ENCODE data around the gene CLIC5. TPM values are rescaled to one million over a fixed set of nuclear protein-coding genes. Genes with fewer than 3 reads are reported as not detected.

Gene CLIC5
- total RNA-seq, 1 experiment from 2014 or later, result 0.05 TPM

DNA sequence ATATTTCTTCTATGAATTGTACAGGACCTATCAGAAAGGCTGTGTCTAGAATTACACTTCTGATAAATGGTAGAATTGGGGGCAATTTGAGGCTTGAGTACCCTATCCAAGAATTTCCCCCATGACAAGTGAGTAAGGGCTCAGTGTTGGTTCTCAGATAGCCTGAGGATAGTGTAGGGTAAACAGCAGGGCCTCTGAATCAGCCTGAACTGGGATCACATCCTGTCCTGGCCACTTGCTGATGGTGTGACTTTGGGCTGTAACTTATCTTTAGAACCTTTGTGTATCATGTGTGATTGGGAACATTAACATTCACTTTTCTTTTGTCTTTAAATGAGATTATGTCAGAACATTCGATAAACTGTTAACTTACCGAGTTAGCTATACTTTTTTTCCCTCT, 151.0 kb downstream of the CLIC5 start:
- POLR2A ChIA-PET, result no interaction called here
- CTCF ChIA-PET, result no interaction called here
- TF ChIP-seq, protein P1, sequence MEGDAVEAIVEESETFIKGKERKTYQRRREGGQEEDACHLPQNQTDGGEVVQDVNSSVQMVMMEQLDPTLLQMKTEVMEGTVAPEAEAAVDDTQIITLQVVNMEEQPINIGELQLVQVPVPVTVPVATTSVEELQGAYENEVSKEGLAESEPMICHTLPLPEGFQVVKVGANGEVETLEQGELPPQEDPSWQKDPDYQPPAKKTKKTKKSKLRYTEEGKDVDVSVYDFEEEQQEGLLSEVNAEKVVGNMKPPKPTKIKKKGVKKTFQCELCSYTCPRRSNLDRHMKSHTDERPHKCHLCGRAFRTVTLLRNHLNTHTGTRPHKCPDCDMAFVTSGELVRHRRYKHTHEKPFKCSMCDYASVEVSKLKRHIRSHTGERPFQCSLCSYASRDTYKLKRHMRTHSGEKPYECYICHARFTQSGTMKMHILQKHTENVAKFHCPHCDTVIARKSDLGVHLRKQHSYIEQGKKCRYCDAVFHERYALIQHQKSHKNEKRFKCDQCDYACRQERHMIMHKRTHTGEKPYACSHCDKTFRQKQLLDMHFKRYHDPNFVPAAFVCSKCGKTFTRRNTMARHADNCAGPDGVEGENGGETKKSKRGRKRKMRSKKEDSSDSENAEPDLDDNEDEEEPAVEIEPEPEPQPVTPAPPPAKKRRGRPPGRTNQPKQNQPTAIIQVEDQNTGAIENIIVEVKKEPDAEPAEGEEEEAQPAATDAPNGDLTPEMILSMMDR (IDR thresholded peaks at IDR 0.05), result no peak
- TF ChIP-seq, protein P2, sequence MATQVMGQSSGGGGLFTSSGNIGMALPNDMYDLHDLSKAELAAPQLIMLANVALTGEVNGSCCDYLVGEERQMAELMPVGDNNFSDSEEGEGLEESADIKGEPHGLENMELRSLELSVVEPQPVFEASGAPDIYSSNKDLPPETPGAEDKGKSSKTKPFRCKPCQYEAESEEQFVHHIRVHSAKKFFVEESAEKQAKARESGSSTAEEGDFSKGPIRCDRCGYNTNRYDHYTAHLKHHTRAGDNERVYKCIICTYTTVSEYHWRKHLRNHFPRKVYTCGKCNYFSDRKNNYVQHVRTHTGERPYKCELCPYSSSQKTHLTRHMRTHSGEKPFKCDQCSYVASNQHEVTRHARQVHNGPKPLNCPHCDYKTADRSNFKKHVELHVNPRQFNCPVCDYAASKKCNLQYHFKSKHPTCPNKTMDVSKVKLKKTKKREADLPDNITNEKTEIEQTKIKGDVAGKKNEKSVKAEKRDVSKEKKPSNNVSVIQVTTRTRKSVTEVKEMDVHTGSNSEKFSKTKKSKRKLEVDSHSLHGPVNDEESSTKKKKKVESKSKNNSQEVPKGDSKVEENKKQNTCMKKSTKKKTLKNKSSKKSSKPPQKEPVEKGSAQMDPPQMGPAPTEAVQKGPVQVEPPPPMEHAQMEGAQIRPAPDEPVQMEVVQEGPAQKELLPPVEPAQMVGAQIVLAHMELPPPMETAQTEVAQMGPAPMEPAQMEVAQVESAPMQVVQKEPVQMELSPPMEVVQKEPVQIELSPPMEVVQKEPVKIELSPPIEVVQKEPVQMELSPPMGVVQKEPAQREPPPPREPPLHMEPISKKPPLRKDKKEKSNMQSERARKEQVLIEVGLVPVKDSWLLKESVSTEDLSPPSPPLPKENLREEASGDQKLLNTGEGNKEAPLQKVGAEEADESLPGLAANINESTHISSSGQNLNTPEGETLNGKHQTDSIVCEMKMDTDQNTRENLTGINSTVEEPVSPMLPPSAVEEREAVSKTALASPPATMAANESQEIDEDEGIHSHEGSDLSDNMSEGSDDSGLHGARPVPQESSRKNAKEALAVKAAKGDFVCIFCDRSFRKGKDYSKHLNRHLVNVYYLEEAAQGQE (IDR thresholded peaks at IDR 0.05; ENCODE audit: insufficient read depth in 1 of 2, low read depth in 2 of 2, low read length in 1 of 2), result no peak
- TF ChIP-seq TCF7L2 (IDR thresholded peaks at IDR 0.05; ENCODE audit: low read depth, low read length), result no peak
- TF ChIP-seq POLR2AphosphoS5 (IDR thresholded peaks at IDR 0.05; ENCODE audit: low read depth, low read length), result no peak
- no peak for TF ChIP-seq SIN3A (IDR thresholded peaks at IDR 0.05; ENCODE audit: borderline replicate concordance, insufficient read depth, low read depth, low read length)
- ATAC-seq (no peak), DNase-seq (ENCODE audit: low read depth, low spot score) (no peak)
- H3K4me3 ChIP-seq (ENCODE audit: low read depth in 2 of 2, low read length in 2 of 2), result no peak overlapping the region
- H3K9me3 ChIP-seq (ENCODE audit: control insufficient read depth, insufficient read depth, low read depth, low read length), result no peaks in the 10 kb centered on the region
- in situ Hi-C loops (cut with HindIII; ENCODE audit: low pct_unique_long_range_greater_than_20kb, low sequenced_read_pairs) (no loop called here), intact Hi-C loops (cut with micrococcal nuclease; ENCODE audit: unreplicated experiment) (no loop called here)
- H3K27ac ChIP-seq (ENCODE audit: low read length), result no peak overlapping the region
- BruUV-seq (replicated peaks), result no TSS peak
- peaks cover 3% of the 10 kb centered on the region for H3K27me3 ChIP-seq (ENCODE audit: control insufficient read depth, insufficient read depth, low read length)
- H3K4me1 ChIP-seq (ENCODE audit: control insufficient read depth, insufficient read depth, low read length), result no peaks in the 10 kb centered on the region
- H3K36me3 ChIP-seq (ENCODE audit: control insufficient read depth, insufficient read depth, low read length), result no peaks in the 10 kb centered on the region

DNA sequence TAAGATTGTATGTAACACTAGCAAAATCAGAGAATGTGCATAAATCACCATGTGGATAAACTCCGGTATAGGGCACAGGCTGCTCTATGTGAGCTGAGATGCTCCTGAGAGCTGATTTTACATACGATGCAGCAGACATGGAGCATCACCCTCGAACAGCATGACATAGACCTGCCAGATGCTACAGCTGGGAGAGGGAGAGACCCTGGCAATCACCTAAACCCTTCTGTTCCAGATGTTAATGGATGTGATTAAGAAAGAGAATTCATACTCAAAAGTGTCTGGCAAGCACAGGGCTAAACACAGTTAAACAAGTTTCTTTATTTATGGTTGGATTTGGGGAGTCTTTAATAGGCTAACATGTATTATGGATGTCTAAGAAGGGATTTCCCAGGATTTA, 157.0 kb downstream of the CLIC5 start:
- no peak overlapping the region for H3K4me3 ChIP-seq (ENCODE audit: low read depth in 2 of 2, low read length in 2 of 2)
- no peaks in the 10 kb centered on the region for H3K4me1 ChIP-seq (ENCODE audit: control insufficient read depth, insufficient read depth, low read length)
- ChIA-PET CTCF (no interaction called here), POLR2A (no interaction called here)
- ATAC-seq, result no peak
- TF ChIP-seq SIN3A (IDR thresholded peaks at IDR 0.05; ENCODE audit: borderline replicate concordance, insufficient read depth, low read depth, low read length) (no peak), POLR2AphosphoS5 (IDR thresholded peaks at IDR 0.05; ENCODE audit: low read depth, low read length) (no peak), TCF7L2 (IDR thresholded peaks at IDR 0.05; ENCODE audit: low read depth, low read length) (no peak)
- TF ChIP-seq, protein P1 (IDR thresholded peaks at IDR 0.05), result no peak
- TF ChIP-seq, protein P2 (IDR thresholded peaks at IDR 0.05; ENCODE audit: insufficient read depth in 1 of 2, low read depth in 2 of 2, low read length in 1 of 2), result no peak
- no TSS peak for BruUV-seq (replicated peaks)
- no peak overlapping the region for H3K27ac ChIP-seq (ENCODE audit: low read length)
- no peaks in the 10 kb centered on the region for H3K9me3 ChIP-seq (ENCODE audit: control insufficient read depth, insufficient read depth, low read depth, low read length)
- H3K27me3 ChIP-seq (ENCODE audit: control insufficient read depth, insufficient read depth, low read length), result no peaks in the 10 kb centered on the region; the same call in 1 of the 2 replicates
- intact Hi-C loops (cut with micrococcal nuclease; ENCODE audit: unreplicated experiment) (no loop called here), in situ Hi-C loops (cut with HindIII; ENCODE audit: low pct_unique_long_range_greater_than_20kb, low sequenced_read_pairs) (no loop called here)
- H3K36me3 ChIP-seq (ENCODE audit: control insufficient read depth, insufficient read depth, low read length), result no peaks in the 10 kb centered on the region
- DNase-seq (ENCODE audit: low read depth, low spot score), result no peak

All from Panc1 (cell line).